AG09309 (cell line): Measurements from ENCODE around the gene GRHL1.

Source experiments
- DNase-seq: peaks from one replicate; pipeline ENCODE4 v3.0.0-alpha.2; 2010; ENCODE audit warnings: low read depth
- H3K4me3 ChIP-seq: 2 replicates; pipeline ENCODE4 v1.5.1; 2011; ENCODE audit warnings: mild to moderate bottlenecking, low read depth, low read length, moderate library complexity; ENCODE audit not compliant: control insufficient read depth
- TF ChIP-seq, protein P1 (sequence below): IDR thresholded peaks from 2 replicates; pipeline ENCODE4 v1.5.1; 2011; ENCODE audit warnings: mild to moderate bottlenecking, low read depth, low read length, inconsistent platforms; ENCODE audit not compliant: insufficient read depth, control insufficient read depth; ENCODE audit errors: missing control alignments

GRHL1 gene, protein sequence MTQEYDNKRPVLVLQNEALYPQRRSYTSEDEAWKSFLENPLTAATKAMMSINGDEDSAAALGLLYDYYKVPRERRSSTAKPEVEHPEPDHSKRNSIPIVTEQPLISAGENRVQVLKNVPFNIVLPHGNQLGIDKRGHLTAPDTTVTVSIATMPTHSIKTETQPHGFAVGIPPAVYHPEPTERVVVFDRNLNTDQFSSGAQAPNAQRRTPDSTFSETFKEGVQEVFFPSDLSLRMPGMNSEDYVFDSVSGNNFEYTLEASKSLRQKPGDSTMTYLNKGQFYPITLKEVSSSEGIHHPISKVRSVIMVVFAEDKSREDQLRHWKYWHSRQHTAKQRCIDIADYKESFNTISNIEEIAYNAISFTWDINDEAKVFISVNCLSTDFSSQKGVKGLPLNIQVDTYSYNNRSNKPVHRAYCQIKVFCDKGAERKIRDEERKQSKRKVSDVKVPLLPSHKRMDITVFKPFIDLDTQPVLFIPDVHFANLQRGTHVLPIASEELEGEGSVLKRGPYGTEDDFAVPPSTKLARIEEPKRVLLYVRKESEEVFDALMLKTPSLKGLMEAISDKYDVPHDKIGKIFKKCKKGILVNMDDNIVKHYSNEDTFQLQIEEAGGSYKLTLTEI

DNA sequence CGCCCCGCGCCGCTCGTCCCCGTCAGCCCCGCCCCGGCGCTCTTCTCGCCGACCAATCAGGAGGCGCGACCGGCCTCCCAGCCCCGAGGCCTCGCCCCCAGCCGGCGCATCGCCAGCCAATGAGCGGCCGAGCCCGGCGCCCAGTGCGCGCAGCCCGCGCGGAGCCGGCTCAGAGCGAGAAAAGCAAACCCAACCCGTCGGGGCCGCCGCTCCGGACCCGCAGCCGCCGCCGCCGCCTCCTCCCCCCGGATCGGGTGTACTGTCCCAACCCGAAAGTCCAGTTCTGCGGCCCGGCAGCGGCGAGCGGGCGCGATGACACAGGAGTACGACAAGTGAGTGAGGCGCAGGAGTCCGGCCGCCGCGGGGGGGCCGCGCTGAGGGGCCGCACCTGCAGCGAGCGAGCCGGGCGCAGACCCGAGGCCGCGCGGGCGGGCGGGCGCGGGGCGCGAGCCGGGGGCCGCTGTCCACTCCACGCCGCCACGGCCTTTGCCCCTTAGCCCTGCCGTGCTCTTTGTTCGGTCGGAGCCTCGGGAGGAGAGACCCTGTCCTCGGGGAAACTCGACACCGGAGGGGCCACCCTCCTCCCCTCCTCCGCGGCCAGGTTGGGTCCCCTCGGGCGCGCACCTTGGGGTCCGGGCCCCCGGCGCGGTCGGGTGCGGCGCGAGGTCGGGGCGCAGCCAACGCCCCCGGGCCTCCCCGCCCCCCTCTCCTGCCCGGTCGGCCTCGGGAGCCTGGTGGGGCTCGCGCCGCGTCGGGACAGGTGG lies at the start of gene GRHL1:
GRHL1 (plus strand) TSS at position 172 of the 764 bp plus-strand sequence; CDS start at position 313, 141 bp downstream.
- peak within 1 kb of the TSS; percentile 51 for H3K4me3 ChIP-seq
- TF ChIP-seq, protein P1, sequence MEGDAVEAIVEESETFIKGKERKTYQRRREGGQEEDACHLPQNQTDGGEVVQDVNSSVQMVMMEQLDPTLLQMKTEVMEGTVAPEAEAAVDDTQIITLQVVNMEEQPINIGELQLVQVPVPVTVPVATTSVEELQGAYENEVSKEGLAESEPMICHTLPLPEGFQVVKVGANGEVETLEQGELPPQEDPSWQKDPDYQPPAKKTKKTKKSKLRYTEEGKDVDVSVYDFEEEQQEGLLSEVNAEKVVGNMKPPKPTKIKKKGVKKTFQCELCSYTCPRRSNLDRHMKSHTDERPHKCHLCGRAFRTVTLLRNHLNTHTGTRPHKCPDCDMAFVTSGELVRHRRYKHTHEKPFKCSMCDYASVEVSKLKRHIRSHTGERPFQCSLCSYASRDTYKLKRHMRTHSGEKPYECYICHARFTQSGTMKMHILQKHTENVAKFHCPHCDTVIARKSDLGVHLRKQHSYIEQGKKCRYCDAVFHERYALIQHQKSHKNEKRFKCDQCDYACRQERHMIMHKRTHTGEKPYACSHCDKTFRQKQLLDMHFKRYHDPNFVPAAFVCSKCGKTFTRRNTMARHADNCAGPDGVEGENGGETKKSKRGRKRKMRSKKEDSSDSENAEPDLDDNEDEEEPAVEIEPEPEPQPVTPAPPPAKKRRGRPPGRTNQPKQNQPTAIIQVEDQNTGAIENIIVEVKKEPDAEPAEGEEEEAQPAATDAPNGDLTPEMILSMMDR = no peak
- DNase-seq = peak; percentile 20

DNA sequence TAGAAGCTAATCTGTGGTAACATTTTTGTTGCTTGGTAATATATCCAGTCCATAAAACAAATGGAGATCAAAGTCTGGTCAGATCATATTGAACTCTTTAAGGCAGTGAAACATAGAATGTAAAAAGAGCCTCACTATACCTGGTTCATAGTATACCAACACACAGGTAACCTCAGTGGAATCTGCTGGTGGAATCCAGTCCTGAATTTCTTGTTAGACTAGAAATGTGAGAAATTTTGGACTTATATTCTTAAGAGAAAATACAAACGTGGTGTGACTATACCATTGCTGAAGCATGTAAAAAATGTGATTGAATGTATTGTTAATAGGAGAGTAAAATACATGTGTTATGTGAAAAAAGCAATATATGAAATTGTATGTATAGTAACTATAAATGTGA lies 46.1 kb upstream of the GRHL1 start:
- DNase-seq = no peak

DNA sequence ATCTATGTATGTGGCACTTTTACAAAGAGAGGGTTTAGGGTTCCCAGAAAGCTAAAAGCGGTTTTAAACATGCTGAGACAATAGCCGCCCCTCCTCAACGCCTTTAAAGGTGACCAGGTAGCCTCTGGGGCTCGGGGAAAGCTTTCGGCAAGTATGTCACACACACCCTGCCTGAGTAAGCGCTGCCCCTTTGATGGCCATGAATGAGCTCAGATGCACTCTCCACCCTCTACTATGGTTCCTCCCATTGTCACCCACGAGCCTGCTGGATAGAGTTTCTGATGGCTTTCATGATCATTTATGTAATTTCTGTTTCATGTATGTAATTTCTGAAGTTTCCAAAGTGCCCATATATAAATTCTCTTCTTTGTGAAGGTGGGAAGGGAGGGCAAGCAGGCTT lies 44.1 kb upstream of the GRHL1 start:
- TF ChIP-seq, protein P1 = no peak
- no peak for DNase-seq

More for the DNA sequence above, 46.1 kb upstream of the GRHL1 start:
- TF ChIP-seq, protein P1 = no peak
- H3K4me3 ChIP-seq = no peak overlapping the region

DNA sequence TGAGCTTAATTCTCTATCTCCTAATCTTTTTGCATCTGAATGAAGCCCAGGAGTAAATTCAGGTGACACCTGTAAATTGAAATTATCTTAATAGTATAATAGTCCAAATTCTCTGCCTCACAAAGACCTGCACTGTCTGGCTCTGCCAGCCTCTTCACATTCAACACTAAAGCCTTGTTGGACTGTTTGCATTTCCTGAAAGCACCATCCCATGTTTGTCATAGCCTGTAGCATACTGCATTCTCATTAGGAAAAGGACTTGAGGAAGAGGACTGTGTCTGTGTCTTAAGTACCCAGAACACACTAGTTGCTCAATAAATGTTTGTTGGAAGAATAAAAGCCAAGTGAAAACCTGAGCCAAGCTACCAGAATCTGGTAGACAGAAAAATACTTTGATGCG lies 42.9 kb upstream of the GRHL1 start:
- no peak for DNase-seq
- TF ChIP-seq, protein P1 = no peak
- H3K4me3 ChIP-seq = no peak overlapping the region

More for the DNA sequence above, 44.1 kb upstream of the GRHL1 start:
- H3K4me3 ChIP-seq = no peak overlapping the region

DNA sequence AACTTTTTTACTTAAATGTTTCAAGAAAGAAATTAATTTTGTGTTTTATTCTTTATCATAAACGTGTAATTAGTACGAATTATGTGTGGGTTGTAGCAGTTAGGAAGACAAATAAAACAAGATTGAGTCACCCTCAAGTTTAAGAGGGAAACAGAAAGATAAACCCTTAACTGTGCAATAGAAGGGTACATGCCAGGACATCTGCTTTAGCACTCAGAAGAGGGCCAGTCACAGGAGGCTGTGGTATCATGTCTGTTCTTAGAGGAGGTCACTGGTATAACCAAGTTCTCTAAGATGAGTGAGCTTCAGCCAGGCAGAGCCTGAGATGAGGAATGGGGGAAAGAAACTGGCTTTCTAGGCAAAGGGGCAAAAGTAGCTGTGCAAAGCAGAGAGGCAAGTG lies 42.4 kb upstream of the GRHL1 start:
- TF ChIP-seq, protein P1 = no peak
- no peak overlapping the region for H3K4me3 ChIP-seq
- peak; percentile 42 for DNase-seq

DNA sequence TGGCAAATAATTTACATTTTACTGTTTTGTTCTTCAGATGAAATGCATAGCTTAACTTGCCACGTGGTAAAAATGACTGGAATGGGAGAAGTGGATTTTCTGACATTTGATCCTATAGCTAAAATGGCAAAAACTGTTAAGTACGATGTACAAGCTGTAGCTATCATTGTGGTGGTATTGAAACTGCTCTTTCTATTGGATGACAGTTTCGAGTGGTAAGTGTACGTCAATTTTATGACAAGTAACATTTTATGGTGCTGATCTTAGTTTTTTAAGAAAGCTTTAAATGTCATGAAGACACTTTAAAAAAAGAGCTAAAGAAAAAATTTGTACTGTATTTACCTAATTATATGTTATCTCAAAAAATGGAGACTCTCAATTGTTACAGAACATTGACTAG lies 40.8 kb upstream of the GRHL1 start:
- TF ChIP-seq, protein P1 = no peak
- H3K4me3 ChIP-seq = no peak overlapping the region
- DNase-seq = no peak
